NCI-H345 (cell line): ENCODE data around the gene RPIA.
"Not testable (repeated sequence)": the region's sequence is repeated elsewhere in the genome, so short reads cannot be mapped to it uniquely, and the experiment has no call there.

Source experiments
- DNase-seq: peaks from one replicate; lab custom pipeline; 2025; lab: John Stamatoyannopoulos, UW

Gene RPIA

DNA sequence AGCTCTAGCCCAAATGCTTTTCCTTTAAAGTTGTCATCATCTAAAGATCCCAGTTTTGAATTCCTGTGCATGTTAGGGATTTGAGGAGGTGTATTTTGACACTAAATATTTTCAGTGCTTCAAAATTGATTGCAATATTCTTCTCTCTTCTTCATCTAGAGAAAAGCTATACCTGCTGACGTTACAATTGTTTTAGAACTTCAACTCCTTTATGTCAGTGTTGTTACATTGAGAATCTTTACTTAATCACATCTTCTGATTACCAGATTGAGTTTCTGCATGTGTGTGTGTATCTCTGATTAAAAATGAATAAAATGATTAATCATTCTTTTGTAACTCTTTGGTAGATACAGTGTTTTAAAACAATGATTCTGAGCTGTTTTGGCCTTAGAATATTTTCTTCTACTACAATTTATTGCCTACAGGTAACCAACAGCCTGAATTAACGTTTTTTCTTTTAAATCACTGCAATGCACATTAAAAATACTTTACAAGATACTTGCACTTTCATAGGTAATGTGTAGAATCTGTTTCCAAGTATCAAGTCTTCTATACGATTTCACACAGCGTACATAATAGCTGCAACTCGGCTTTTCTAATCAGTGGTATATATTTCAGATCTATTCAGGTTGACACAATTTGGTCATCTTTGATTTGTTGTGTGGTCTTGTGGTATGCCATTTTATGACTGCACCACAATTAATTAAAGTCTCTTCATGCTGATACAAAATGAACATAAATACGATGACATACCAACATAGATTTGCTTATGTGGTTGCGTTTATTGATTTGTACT lies 82.0 kb downstream of the RPIA start:
- DNase-seq: not testable (repeated sequence)

DNA sequence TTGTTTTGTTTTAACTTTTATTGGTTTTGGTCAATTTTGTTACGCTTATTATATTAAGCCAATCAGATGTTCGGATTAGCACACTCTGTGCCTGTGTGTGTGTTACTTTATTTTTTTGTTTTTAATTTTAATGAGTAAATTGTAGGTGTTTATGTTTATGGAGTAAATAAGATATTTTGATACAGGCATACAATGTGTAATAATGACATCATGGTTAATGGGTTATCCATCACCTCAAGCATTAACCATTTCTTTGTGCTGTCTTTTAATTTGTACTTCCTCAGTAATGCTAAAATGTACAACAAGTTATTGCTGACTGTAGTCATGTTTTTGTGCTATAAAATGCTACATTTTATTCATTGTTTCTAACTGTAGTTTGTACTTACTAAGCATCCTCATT lies 97.7 kb downstream of the RPIA start:
- DNase-seq: not testable (repeated sequence)

DNA sequence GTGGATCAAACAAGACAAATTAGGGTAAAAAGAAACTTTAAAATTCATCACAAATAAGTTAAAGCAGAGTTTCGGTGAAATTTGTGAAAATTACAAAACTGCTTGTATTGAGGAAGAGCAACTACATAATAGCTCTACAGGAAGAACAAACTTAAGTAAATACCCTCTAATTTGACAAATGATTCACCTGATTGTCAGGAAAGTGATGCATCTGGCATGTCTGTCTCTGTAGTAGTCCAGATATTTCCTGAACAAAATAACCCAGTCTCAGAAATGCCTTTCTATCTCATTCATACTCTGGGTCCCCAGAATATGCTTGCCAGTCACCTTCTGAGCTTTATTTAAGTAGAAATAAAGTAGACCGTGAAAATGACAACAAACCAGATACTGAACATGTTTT lies 104.5 kb downstream of the RPIA start:
- DNase-seq: not testable (repeated sequence)

DNA sequence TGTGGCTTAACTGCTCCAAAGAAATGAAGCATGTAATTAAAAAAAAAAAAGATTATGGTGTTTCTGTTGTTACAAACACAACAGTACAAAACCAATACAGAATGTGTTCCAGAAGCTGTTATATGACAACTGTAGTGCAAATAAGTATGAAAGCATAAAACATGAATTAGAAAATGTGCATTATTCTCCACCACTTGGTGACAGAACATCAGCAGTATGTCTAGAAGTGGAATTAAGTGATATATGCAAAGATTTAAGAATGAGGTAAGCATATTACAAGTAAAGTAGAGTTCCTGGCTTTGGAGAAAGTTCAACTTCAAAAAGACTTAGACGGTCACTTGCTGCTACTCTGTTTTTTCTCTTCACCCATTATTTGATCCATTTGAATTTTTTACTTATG lies 105.0 kb downstream of the RPIA start:
- not testable (repeated sequence) for DNase-seq

DNA sequence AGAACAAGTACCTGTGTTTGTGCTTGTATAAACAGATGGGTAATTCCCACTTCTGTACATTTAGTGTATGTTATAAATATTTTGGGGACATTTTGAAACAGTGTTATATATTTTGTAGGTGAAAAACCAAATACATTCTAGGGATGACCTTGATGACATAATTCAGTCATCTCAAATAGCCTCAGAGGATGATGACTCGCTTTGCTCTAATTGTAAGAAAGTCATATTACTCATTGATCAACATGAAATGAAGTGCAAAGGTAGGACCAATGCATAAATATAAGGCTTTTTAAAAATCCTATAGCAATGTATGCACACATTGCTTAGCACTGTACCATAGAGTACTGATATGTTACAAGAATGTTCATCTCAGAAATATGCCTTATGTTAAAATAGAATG lies 105.7 kb downstream of the RPIA start:
- DNase-seq: not testable (repeated sequence)
